Measurements from ENCODE around the gene KIAA1671.

KIAA1671 gene

DNA sequence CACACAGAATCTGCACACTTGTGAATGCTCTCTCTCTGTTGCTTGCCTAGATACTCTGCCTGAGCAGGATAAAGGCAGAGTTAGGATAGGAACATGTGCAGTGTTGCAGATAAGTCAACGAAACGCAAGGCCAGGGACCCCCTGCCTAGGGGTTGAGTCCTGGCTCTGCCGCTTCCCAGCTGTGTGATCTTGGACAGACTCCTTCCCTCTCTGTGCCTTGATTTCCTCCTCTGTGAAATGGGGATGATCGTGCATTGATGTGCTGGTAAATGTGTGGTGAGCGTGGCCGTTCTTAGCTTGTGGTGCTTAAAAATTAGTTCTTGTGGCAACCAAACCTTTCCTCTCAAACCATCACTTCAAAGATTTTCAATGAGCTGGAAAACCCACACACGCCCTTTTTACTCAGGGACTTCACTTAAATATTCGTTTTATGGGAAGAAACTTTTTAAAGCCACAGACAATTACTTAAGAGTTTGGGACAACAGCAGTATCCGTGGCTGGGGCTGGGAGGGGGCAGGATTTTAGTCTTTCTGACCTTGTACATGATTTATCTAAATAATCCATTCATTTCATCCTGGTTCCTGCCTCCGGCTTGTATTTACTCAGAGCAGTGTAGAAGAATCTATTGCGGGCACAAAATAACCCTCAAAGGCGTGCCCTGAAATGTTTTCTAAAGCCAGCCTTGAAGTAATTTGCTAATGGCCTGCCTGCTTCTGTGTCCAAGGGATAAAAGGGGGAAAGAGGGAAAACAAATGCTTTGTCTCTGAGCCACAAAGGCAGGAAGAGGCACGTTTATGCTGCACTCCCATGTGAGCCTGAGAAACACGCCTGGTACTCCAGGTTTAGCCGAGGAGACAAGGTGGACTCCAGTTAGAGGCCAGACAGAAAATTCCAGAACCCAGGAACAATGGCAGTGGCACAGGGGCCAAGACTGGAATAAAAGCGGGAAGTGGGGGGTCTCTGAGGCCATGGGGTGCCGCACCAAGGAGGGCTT is 162.2 kb downstream of the KIAA1671 start:
- DNase-seq (ENCODE audit: low read depth, low spot score): no peak

DNA sequence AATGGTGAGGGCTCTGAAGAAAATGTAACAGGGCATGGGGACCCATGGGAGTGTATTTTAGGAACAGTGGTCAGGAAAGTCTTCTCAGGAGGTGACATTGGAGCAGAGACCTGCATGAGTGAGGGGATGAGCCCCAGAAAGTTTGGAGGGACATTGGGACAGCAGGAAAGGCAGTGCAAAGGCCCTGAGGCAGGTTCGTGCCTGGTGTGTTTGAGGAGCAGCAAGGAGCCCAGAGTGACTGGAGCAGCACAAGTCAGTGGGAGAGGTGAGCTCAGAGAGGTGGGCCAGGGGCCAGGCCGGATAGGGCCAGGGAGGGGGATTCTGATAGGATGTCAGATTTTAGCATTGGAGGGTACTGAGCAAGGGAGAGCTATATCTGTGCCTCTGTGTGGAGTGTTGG is 167.1 kb downstream of the KIAA1671 start:
- DNase-seq (ENCODE audit: low read depth, low spot score): no peak

- DNase-seq (ENCODE audit: low read depth, low spot score): no peak
Measured at GRCh38 chr22:25120093-25120561, 167.6 kb downstream of the KIAA1671 start.

GRCh38 chr22:25120761-25121212 is 168.3 kb downstream of the KIAA1671 start:
- DNase-seq (ENCODE audit: low read depth, low spot score): no peak

DNA sequence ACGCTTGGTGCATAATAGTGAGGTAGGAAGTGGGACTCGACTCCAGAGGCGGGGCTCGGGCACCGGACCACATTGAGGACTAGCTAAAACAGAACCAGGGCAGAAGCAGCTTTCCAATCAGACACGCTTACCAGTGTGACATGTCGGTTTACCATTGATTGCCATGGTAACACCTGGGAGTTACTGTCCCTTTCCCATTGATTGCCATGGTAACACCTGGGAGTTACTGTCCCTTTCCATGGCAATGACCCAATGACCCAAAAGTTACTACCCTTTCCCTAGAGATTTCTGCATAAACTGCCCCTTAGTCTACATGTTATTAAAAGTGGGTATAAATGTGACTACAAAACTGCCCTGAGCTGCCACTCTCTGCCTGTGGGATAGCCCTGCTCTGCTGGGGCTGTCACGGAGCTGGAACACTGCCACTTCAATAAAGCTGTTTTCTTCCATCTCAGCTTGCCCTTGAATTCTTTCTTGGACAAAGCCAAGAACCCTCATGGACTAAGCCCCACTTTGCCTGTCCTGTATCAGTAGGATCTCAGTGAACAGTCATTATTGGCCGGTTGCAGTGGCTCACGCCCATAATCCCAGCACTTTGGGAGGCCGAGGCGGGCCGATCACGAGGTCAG is 169.7 kb downstream of the KIAA1671 start:
- no peak for DNase-seq (ENCODE audit: low read depth, low spot score)

- DNase-seq (ENCODE audit: low read depth, low spot score): no peak
Measured at GRCh38 chr22:25123677-25124076, 171.2 kb downstream of the KIAA1671 start.

DNA sequence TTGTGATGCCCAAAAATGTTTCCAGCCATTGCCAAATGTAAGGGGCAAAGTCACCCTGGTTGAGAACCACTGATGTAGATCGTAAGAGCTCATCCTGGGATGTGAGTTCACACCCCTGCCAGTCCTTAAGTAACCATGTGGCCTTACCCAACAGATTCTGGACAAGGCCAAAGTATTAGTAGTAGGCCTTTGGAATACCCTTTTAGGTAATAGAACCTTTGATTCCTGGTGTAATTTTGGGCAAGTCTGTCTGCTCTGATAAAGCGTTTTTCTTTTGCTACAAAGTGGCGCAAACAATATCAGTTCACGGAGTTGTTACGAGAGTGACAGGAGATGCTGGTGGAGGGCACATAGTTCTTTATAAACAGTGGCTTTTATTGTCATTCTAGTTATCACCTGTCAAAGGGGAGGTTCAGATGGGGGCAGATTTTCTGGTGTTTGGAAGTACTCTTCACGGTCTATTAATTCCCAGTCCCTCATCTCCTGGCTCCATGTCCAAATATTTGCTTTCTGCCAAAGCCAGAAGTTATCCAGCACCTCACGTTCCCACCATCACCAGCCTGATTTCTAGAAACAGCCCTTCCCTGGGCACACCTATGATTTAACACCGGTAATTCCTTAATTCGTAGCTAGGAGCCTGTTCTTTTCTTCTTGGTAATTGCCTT is 173.3 kb downstream of the KIAA1671 start:
- DNase-seq (ENCODE audit: low read depth, low spot score): no peak

DNA sequence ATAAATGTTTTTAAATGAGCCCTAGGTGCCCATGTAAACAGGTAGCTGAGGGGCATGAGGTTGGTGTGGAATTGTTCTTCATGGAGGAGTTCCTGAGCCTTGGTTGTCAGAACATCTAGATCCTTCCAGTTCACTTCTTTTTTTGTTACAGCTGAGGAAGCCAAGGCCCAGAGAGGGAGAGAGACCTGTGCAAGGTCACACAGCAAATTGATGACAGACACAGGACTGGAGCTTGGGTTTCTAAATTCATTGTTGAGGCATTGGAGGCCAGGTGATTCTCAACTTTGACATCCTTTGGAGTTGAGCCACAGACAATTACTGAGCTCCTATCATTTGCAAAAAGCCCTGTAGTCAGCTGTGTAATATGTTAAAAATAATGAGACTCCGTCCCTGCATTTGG is 174.0 kb downstream of the KIAA1671 start:
- DNase-seq (ENCODE audit: low read depth, low spot score): no peak

- no peak for DNase-seq (ENCODE audit: low read depth, low spot score)
Measured at GRCh38 chr22:25127318-25127717, 174.8 kb downstream of the KIAA1671 start.

DNA sequence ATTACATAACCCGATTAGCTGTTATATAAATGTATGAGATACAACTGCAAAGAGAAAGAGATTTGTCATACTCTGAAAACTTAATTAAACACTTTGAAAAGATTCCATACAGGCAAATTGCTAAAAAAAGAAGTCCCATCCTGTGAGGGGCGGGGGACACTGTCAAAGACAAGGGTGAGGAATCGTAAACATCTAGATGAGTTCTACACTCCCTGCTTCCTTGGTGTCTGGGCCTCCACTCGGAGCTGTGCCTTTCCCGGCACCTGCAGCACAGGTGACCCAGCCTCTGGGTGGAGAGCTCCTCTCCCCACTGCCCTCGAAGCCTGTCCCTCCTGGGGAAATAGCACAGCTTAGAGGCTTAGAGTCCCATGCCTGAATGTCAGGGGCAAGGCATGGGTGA is 177.9 kb downstream of the KIAA1671 start:
- DNase-seq (ENCODE audit: low read depth, low spot score): no peak

GRCh38 chr22:25131198-25131887 is 178.8 kb downstream of the KIAA1671 start:
- DNase-seq (ENCODE audit: low read depth, low spot score): no peak

GRCh38 chr22:25134028-25134427 is 181.5 kb downstream of the KIAA1671 start:
- no peak for DNase-seq (ENCODE audit: low read depth, low spot score)

DNA sequence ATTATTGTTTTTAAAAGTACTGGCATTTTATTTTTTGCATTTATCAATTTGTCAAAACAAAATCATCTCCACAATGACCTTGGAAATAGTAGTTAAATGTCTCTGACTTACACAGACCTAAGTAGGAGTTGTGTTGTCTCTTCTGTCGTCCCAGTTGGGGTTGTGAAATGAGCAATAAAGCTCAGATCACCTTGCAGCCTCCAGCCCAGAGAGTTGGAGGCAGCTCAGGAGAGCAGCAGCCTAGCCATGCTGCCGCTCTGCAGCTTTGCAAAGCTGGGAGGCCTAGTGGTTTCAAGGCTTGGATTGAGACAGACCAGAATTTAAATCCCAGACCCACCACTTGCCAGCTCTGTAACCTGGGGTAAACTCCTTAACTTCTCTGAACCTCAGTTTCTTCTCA is 181.9 kb downstream of the KIAA1671 start:
- DNase-seq (ENCODE audit: low read depth, low spot score): no peak

GRCh38 chr22:25136953-25137576 is 184.5 kb downstream of the KIAA1671 start:
- DNase-seq (ENCODE audit: low read depth, low spot score): no peak

DNA sequence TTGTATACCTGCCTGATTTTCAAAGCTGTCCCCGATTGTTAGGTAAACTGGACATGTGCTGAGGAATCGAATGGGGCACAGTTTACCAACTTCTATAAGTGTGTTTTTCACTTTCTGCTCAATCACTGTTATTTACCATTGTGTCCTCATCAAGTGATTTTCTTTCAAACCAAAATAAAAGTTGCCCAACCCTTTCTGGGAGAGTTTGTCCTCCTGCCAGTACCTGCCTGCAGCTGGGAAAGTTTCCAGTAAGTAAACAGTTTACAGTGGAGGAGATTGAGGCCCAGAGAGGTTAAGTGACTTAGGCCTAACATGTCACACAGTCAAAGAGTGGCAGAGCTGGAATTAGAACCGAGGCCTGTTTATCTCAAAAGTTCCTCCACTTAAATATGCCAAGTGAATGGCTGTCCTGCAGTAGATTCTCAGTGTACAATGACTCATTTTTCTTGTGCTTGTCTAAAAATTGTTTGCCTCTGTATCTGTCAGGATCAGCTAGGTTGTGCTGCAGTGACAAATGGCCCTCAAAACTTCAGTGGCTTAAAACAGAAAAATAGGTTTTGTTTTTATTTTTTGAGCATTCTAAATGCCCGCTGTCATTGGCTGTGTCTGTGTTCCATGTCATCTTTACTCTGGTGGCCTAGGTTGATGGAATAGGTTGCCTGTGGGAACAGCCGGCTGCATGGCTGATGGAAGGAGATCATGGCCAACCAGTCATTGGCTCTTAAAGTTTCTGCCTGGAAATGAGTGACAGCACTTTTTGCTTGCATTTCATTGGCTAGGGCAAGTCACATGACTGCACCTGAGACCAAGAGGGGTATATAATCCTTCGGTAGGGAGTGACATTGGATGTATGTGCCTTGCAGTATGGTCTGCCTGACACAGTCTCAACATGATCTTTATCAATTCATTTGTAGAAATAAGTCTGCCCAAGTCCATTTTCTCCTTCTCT is 185.3 kb downstream of the KIAA1671 start:
- no peak for DNase-seq (ENCODE audit: low read depth, low spot score)

GRCh38 chr22:25139062-25139461 is 186.5 kb downstream of the KIAA1671 start:
- no peak for DNase-seq (ENCODE audit: low read depth, low spot score)

DNA sequence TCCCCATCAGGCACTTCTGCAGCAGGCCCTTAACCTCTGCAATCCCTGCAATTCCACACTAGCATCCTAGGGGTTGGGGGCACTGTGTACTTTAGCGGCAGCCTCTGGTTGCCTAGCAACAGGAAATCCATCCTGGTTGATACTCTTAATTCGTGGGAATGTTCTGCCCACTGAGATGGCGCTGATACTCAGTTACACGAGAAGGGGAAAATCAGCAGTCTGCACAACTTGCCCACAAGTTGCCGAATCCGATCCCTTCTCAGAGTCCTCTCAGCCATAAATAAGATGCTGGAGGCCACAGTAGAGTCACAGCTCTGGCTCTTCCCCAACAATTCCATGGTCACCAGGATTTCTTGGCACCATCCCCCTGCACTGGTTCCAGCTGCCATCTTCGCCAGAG is 189.6 kb downstream of the KIAA1671 start:
- DNase-seq (ENCODE audit: low read depth, low spot score): no peak

- DNase-seq (ENCODE audit: low read depth, low spot score): no peak
Measured at GRCh38 chr22:25143156-25144076, 190.9 kb downstream of the KIAA1671 start.

GRCh38 chr22:25144522-25144921 is 192.0 kb downstream of the KIAA1671 start:
- no peak for DNase-seq (ENCODE audit: low read depth, low spot score)
